Chondrocyte (in vitro differentiated cells): ENCODE measurements around the gene OR5B2. TPM values are rescaled to one million over a fixed set of nuclear protein-coding genes. Genes with fewer than 3 reads are reported as not detected.
A peak's percentile ranks its signal among the peaks of the same experiment; 100 is the strongest.
"Not testable (repeated sequence)": the region's sequence is repeated elsewhere in the genome, so short reads cannot be mapped to it uniquely, and the experiment has no call there.

Experiments used
- DNase-seq: peaks from one replicate; pipeline ENCODE4 v3.0.0; 2021; ENCODE audit warnings: mixed read lengths, low spot score
- H3K27ac Mint-ChIP-seq: one replicate; pipeline ENCODE4 v1.8.0; 2021; ENCODE audit warnings: mild to moderate bottlenecking, moderate library complexity, mixed read lengths; ENCODE audit not compliant: unreplicated experiment
- H3K27me3 Mint-ChIP-seq: 2 replicates; pipeline ENCODE4 v1.8.0; 2021; ENCODE audit warnings: low read depth, mixed read lengths
- H3K36me3 Mint-ChIP-seq: 2 replicates; pipeline ENCODE4 v1.8.0; 2021; ENCODE audit warnings: low read depth, mixed read lengths
- H3K4me1 Mint-ChIP-seq: 2 replicates; pipeline ENCODE4 v1.8.0; 2021; ENCODE audit warnings: low read depth, mild to moderate bottlenecking, mixed read lengths
- H3K4me3 Mint-ChIP-seq: one replicate; pipeline ENCODE4 v1.8.0; 2021; ENCODE audit warnings: mild to moderate bottlenecking, moderate library complexity, mixed read lengths; ENCODE audit not compliant: unreplicated experiment
- H3K9me3 Mint-ChIP-seq: 2 replicates; pipeline ENCODE4 v1.8.0; 2021; ENCODE audit warnings: low read depth, mixed read lengths
- total RNA-seq: library from RNA; stranded (reverse); gene quantifications from 3 replicates; pipeline ENCODE4 v1.2.1, GENCODE V29; 2021
- TF ChIP-seq, protein P1 (sequence below): fragments of 200-600 bp; sonication (generic); IDR thresholded peaks from 2 replicates; pipeline ENCODE4 v1.5.0; 2021; ENCODE audit warnings: antibody characterized with exemption, mild to moderate bottlenecking, moderate library complexity

The OR5B2 gene
- total RNA-seq, 1 donor from 2014 or later = not detected

DNA sequence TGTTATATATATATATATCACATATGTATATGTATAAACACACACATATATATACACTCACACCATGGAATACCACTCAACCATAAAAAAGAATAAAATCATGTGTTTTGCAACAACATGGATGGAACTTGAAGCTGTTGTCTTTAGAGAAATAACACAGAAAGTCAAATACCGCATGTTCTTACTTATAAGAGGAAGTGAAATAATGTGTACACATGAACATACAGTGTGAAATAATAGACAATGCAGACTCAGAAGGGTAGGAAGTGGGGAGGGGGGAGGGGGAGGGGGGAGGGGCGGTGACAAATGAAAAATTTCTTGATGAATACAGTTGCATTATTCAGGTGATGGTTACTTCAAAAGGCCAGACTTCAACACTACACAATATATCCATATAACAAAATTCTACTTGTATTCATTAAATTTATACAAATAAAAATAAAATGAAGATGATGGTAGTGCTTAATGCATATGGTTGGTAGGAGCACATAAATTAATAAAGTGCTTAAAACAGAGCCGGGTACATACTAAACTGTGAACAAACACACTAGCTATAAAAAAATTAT is 5.8 kb upstream of the OR5B2 start:
- no peak overlapping the region for H3K4me3 Mint-ChIP-seq
- TF ChIP-seq, protein P1, sequence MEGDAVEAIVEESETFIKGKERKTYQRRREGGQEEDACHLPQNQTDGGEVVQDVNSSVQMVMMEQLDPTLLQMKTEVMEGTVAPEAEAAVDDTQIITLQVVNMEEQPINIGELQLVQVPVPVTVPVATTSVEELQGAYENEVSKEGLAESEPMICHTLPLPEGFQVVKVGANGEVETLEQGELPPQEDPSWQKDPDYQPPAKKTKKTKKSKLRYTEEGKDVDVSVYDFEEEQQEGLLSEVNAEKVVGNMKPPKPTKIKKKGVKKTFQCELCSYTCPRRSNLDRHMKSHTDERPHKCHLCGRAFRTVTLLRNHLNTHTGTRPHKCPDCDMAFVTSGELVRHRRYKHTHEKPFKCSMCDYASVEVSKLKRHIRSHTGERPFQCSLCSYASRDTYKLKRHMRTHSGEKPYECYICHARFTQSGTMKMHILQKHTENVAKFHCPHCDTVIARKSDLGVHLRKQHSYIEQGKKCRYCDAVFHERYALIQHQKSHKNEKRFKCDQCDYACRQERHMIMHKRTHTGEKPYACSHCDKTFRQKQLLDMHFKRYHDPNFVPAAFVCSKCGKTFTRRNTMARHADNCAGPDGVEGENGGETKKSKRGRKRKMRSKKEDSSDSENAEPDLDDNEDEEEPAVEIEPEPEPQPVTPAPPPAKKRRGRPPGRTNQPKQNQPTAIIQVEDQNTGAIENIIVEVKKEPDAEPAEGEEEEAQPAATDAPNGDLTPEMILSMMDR = no peak
- H3K36me3 Mint-ChIP-seq = peaks cover 2% of the 10 kb centered on the region
- peaks cover 19% of the 10 kb centered on the region for H3K9me3 Mint-ChIP-seq
- no peak for DNase-seq
- H3K27ac Mint-ChIP-seq = no peak overlapping the region
- no peaks in the 10 kb centered on the region for H3K4me1 Mint-ChIP-seq
- peaks cover 17% of the 10 kb centered on the region for H3K27me3 Mint-ChIP-seq

- peaks cover 11% of the 10 kb centered on the region for H3K9me3 Mint-ChIP-seq
- H3K36me3 Mint-ChIP-seq = peaks cover 2% of the 10 kb centered on the region
- H3K27me3 Mint-ChIP-seq = peaks cover 37% of the 10 kb centered on the region
- DNase-seq = no peak
- TF ChIP-seq, protein P1 = no peak
- H3K4me1 Mint-ChIP-seq = no peaks in the 10 kb centered on the region
- no peak overlapping the region for H3K4me3 Mint-ChIP-seq
- H3K27ac Mint-ChIP-seq = no peak overlapping the region
Observed at GRCh38 chr11:58429273-58429672, 1.4 kb upstream of the OR5B2 start.

DNA sequence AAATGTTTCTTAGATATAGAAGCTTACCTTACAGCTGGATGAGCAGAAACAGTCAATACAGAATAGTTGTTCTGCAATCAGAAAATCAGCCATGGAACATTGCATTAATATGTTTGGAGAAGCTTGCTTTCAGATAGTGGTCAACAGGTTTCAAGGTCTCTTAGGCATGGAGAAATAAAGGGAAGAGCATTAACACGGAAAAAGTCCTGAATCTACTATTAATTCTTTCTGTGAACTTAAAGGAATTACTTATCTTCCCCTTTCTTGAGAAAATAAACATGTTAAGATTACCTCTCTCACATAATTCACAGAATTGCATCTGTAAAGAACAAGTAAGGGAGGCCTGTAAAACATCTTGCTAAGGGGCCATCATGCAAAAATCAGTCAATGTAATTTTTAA is 21.1 kb downstream of the OR5B2 start, which contains the start of gene OR5B3:
Gene OR5B3 (minus strand): TSS at position 101 of the 400 bp plus-strand sequence. CDS start 3,465 bp downstream, outside the sequence.
- TF ChIP-seq, protein P1 = no peak
- peaks cover 8% of the 10 kb centered on the region for H3K27me3 Mint-ChIP-seq
- no peak within 1 kb of the TSS for H3K27ac Mint-ChIP-seq
- H3K9me3 Mint-ChIP-seq = peaks cover 37% of the 10 kb centered on the region
- DNase-seq = no peak
- H3K4me1 Mint-ChIP-seq = no peaks in the 10 kb centered on the region
- no peak within 1 kb of the TSS for H3K4me3 Mint-ChIP-seq
- H3K36me3 Mint-ChIP-seq = peaks cover 8% of the 10 kb centered on the region

- not testable (repeated sequence) for DNase-seq, H3K27ac Mint-ChIP-seq, H3K4me3 Mint-ChIP-seq, H3K36me3 Mint-ChIP-seq, H3K27me3 Mint-ChIP-seq
- Mint-ChIP-seq H3K4me1 (peaks cover 18% of the 10 kb centered on the region), H3K9me3 (peaks cover 17% of the 10 kb centered on the region)
Observed at GRCh38 chr11:58399622-58400021, 28.3 kb downstream of the OR5B2 start.

- no peak for DNase-seq
- TF ChIP-seq, protein P1 = no peak
- H3K4me3 Mint-ChIP-seq = no peak overlapping the region
- peaks cover 21% of the 10 kb centered on the region for H3K9me3 Mint-ChIP-seq
- peaks cover 3% of the 10 kb centered on the region for H3K36me3 Mint-ChIP-seq
- peaks cover 1% of the 10 kb centered on the region for H3K27me3 Mint-ChIP-seq
- peak overlapping the region; percentile 68 for H3K27ac Mint-ChIP-seq
- H3K4me1 Mint-ChIP-seq = peaks cover 44% of the 10 kb centered on the region
Observed at GRCh38 chr11:58395581-58395980, 32.3 kb downstream of the OR5B2 start.

DNA sequence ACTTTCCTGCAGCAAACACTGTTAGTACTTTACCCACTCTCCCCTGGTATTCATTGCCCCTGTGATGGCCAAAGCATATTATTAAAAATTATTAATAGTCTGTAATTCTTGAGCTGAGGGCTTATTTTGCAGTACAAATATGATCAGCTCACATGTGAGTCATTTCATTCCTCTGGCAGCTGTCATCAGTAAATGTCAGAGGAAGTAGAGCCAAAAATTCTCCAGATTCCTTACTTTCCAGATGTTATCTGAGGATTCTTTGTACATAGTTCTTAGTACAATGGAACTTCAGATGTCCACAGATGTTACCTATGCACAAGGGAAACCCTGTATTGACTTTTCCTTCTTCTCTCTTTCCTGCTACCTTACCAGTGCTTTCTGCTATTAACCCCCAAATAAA is 33.7 kb downstream of the OR5B2 start:
- H3K27me3 Mint-ChIP-seq = no peaks in the 10 kb centered on the region
- H3K4me1 Mint-ChIP-seq = peaks cover 44% of the 10 kb centered on the region
- TF ChIP-seq, protein P1 = no peak
- H3K27ac Mint-ChIP-seq = peak overlapping the region; percentile 24
- no peak overlapping the region for H3K4me3 Mint-ChIP-seq
- H3K9me3 Mint-ChIP-seq = peaks cover 21% of the 10 kb centered on the region
- DNase-seq = no peak
- peaks cover 3% of the 10 kb centered on the region for H3K36me3 Mint-ChIP-seq
